Esophagus muscularis mucosa (tissue), 4 donors: ENCODE data around the gene MBD6. TPM values are rescaled to one million over a fixed set of nuclear protein-coding genes. Genes with fewer than 3 reads are reported as not detected.

Source experiments
- DNase-seq: peaks from one replicate; pipeline ENCODE4 v3.0.0-alpha.2; 2017; ENCODE audit errors: extremely low spot score
- H3K27ac ChIP-seq, 4 donors: fragments of 200-600 bp; sonication (generic); replicated peaks in 1 of 4; 1 replicate in 3 of 4; 2 replicates in 1 of 4; pipeline ENCODE4 v1.5.1; 2016 to 2019; ENCODE audit warnings: mild to moderate bottlenecking in 1 of 4
- H3K27me3 ChIP-seq, 4 donors: fragments of 200-600 bp; sonication (generic); one replicate each; pipeline versions ENCODE4 v1.5.1 to v1.6.0; 2016 to 2019
- H3K36me3 ChIP-seq, 4 donors: fragments of 200-600 bp; sonication (generic); one replicate each; pipeline ENCODE4 v1.5.1; 2016 to 2019
- H3K4me1 ChIP-seq, 4 donors: fragments of 200-600 bp; sonication (generic); one replicate each; pipeline ENCODE4 v1.5.1; 2016 to 2019
- H3K4me3 ChIP-seq, 4 donors: fragments of 200-600 bp; sonication (generic); 1 replicate in 2 of 4; 2 replicates in 2 of 4; pipeline ENCODE4 v1.5.1; 2016 to 2019; ENCODE audit warnings: mild to moderate bottlenecking in 4 of 4, moderate library complexity in 1 of 4
- H3K9me3 ChIP-seq, 4 donors: fragments of 200-600 bp; sonication (generic); 1 replicate in 3 of 4; 2 replicates in 1 of 4; pipeline ENCODE4 v1.5.1; 2016 to 2019
- EP300 ChIP-seq: sonication (generic); formaldehyde crosslinking; IDR thresholded peaks from one replicate; pipeline ENCODE4 v1.6.1; 2017; ENCODE audit warnings: antibody characterized with exemption
- POLR2A ChIP-seq: fragments of 450-650 bp; IDR thresholded peaks from one replicate; pipeline ENCODE4 v1.6.1; 2017; ENCODE audit warnings: antibody characterized with exemption, moderate library complexity, mild to moderate bottlenecking, low read depth
- POLR2AphosphoS5 ChIP-seq, 2 donors: sonication (generic); formaldehyde crosslinking; IDR thresholded peaks; one replicate each; pipeline ENCODE4 v1.6.1; 2017; ENCODE audit warnings: antibody characterized with exemption in 2 of 2
- WGBS: methylation state at CpG from one replicate; pipeline ENCODE4 v1.1.5; 2018; 5-methylcytosine and 5-hydroxymethylcytosine counted together
- intact Hi-C: fragments of 100-400 bp; cut with DNase I; formaldehyde crosslinking; loops from one replicate; pipeline ENCODE4 v1.15.1; 2023
- total RNA-seq, 4 donors: library from RNA; depleted of rRNA; stranded (reverse); fragments of >200 nt; gene quantifications; one replicate each; pipeline versions ENCODE4 v1.1.0 to v1.2.1, GENCODE V29; 2016
- TF ChIP-seq, protein P1 (sequence below), 3 experiments: fragments of 200-600 bp in 2 of 3; fragments of 450-650 bp in 1 of 3; sonication (generic) in 2 of 3; IDR thresholded peaks; one replicate each; pipeline ENCODE4 v1.5.1; 2017 to 2019; ENCODE audit warnings: antibody characterized with exemption in 3 of 3, mild to moderate bottlenecking in 2 of 3, moderate library complexity in 1 of 3

Gene MBD6
- total RNA-seq, 4 donors from 2014 or later = 13.8 to 19.9 (median 16.9) TPM

DNA sequence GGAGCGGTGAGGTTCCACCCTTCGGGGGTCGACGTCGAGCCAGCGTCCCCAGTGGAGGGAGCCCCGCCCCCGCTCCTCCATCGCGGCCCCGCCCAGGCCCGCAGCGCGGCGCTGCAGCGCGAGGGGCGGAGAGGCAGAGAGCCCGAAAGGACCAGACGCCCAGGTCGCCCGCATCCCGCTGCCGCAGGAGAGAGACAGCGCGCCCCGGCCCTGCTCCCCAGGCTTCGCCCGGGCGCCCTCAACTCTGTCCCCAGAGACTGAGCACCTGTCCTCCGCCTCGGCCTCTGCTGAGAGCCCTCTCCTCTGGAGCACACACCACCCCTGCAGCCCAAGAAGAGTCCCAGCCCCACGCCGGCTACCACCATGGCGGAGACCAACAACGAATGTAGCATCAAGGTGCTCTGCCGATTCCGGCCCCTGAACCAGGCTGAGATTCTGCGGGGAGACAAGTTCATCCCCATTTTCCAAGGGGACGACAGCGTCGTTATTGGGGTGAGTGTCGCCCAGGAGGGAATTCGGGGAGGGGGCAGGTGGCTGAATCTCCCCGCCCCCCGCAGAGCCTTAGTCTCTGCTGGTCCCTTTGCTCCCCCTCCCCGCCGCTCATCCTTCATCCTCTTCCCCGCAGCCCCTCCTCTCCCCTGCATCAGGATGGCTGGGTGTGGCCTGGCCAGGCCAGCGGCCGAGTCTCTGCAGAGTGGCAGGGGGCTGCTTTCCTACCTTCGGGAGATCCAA is 27.5 kb downstream of the MBD6 start, which contains the start of gene KIF5A:
Gene KIF5A, plus strand, starts transcription at position 136 of the 732 bp plus-strand sequence. Its CDS starts 228 bp downstream, at position 364.
- 27% methylated on average over 5 of the region's 52 CpGs for WGBS
- no peak for DNase-seq
- TF ChIP-seq, protein P1, sequence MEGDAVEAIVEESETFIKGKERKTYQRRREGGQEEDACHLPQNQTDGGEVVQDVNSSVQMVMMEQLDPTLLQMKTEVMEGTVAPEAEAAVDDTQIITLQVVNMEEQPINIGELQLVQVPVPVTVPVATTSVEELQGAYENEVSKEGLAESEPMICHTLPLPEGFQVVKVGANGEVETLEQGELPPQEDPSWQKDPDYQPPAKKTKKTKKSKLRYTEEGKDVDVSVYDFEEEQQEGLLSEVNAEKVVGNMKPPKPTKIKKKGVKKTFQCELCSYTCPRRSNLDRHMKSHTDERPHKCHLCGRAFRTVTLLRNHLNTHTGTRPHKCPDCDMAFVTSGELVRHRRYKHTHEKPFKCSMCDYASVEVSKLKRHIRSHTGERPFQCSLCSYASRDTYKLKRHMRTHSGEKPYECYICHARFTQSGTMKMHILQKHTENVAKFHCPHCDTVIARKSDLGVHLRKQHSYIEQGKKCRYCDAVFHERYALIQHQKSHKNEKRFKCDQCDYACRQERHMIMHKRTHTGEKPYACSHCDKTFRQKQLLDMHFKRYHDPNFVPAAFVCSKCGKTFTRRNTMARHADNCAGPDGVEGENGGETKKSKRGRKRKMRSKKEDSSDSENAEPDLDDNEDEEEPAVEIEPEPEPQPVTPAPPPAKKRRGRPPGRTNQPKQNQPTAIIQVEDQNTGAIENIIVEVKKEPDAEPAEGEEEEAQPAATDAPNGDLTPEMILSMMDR (IDR thresholded peaks at IDR 0.05) = peak in 2 of 3 experiments; percentile 4 to 13
- TF ChIP-seq POLR2A (no peak), POLR2AphosphoS5 (IDR thresholded peaks at IDR 0.05) (peak; percentile 33 to 49)
- Histone ChIP-seq H3K36me3 (no peaks in the 10 kb centered on the region), H3K27me3 (peaks cover 0 to 27% (median 3%) of the 10 kb centered on the region in 4 donors), H3K4me1 (peaks cover 28 to 34% (median 32%) of the 10 kb centered on the region in 4 donors), H3K4me3 (peak within 1 kb of the TSS; percentile 54 to 65 (median 56)), H3K9me3 (no peaks in the 10 kb centered on the region), H3K27ac (peak within 1 kb of the TSS in 2 of 4 donors; percentile 16 to 45)
- intact Hi-C loops = loop anchor here (2.0 kb wide), 1 partner anchor 89 kb away; no protein-coding TSS in a partner anchor

GRCh38 chr12:57550641-57551549 is 28.3 kb downstream of the MBD6 start:
- no peaks in the 10 kb centered on the region for H3K9me3 ChIP-seq
- no peaks in the 10 kb centered on the region for H3K36me3 ChIP-seq
- TF ChIP-seq, protein P1 (IDR thresholded peaks at IDR 0.05) = no peak
- TF ChIP-seq EP300 = no peak
- no peak for TF ChIP-seq POLR2AphosphoS5 (IDR thresholded peaks at IDR 0.05)
- no peak for TF ChIP-seq POLR2A
- no peak for DNase-seq
- peak overlapping the region; percentile 54 to 65 (median 56) for H3K4me3 ChIP-seq
- peaks cover 0 to 27% (median 3%) of the 10 kb centered on the region in 4 donors for H3K27me3 ChIP-seq
- peaks cover 20 to 26% (median 24%) of the 10 kb centered on the region in 4 donors for H3K4me1 ChIP-seq
- intact Hi-C loops = no loop called here
- no peak overlapping the region for H3K27ac ChIP-seq
- 59% methylated on average over 7 of the region's 7 CpGs for WGBS

GRCh38 chr12:57551637-57552305 is 29.1 kb downstream of the MBD6 start:
- no peaks in the 10 kb centered on the region for H3K9me3 ChIP-seq
- peaks cover 15 to 21% (median 18%) of the 10 kb centered on the region in 4 donors for H3K4me1 ChIP-seq
- H3K27ac ChIP-seq = no peak overlapping the region
- no peak for DNase-seq
- H3K4me3 ChIP-seq = no peak overlapping the region
- intact Hi-C loops = no loop called here
- H3K27me3 ChIP-seq = peaks cover 0 to 27% (median 3%) of the 10 kb centered on the region in 4 donors
- H3K36me3 ChIP-seq = no peaks in the 10 kb centered on the region
- TF ChIP-seq POLR2AphosphoS5 (IDR thresholded peaks at IDR 0.05) (no peak), EP300 (no peak), POLR2A (no peak)
- TF ChIP-seq, protein P1 (IDR thresholded peaks at IDR 0.05) = no peak
- WGBS = 94% methylated on average over 3 of the region's 3 CpGs

GRCh38 chr12:57552306-57552651 is 29.7 kb downstream of the MBD6 start:
- H3K36me3 ChIP-seq = no peaks in the 10 kb centered on the region
- peaks cover 0 to 27% (median 3%) of the 10 kb centered on the region in 4 donors for H3K27me3 ChIP-seq
- intact Hi-C loops = no loop called here
- no peak overlapping the region for H3K4me3 ChIP-seq
- no peak for DNase-seq
- peaks cover 14 to 19% (median 17%) of the 10 kb centered on the region in 4 donors for H3K4me1 ChIP-seq
- WGBS = 88% methylated on average over 2 of the region's 2 CpGs
- H3K9me3 ChIP-seq = no peaks in the 10 kb centered on the region
- no peak overlapping the region for H3K27ac ChIP-seq
- TF ChIP-seq POLR2AphosphoS5 (IDR thresholded peaks at IDR 0.05) (no peak), POLR2A (no peak), EP300 (no peak)
- TF ChIP-seq, protein P1 (IDR thresholded peaks at IDR 0.05) = no peak
